ENCODE data around the gene CPEB2.
A peak's percentile ranks its signal among the peaks of the same experiment; 100 is the strongest.

Gene CPEB2

GRCh38 chr4:15001869-15002658 is at the start of gene CPEB2:
CPEB2 (plus strand) TSS chr4:15002481; CDS start chr4:15002674, 193 bp downstream.
- DNase-seq (ENCODE audit: low read depth): peak; percentile 94

- no peak for DNase-seq (ENCODE audit: low read depth)
Measured at GRCh38 chr4:14958436-14958835, 43.8 kb upstream of the CPEB2 start.

- DNase-seq (ENCODE audit: low read depth): no peak
Measured at GRCh38 chr4:14961292-14961691, 41.0 kb upstream of the CPEB2 start.

GRCh38 chr4:14965071-14965470 is 37.2 kb upstream of the CPEB2 start:
- no peak for DNase-seq (ENCODE audit: low read depth)

- DNase-seq (ENCODE audit: low read depth): no peak
Measured at GRCh38 chr4:14967982-14968381, 34.3 kb upstream of the CPEB2 start.

- no peak for DNase-seq (ENCODE audit: low read depth)
Measured at GRCh38 chr4:14977830-14978229, 24.5 kb upstream of the CPEB2 start.

- DNase-seq (ENCODE audit: low read depth): no peak
Measured at GRCh38 chr4:14984448-14984847, 17.8 kb upstream of the CPEB2 start.

- DNase-seq (ENCODE audit: low read depth): no peak
Measured at GRCh38 chr4:14985161-14985560, 17.1 kb upstream of the CPEB2 start.

- no peak for DNase-seq (ENCODE audit: low read depth)
Measured at GRCh38 chr4:14985843-14986242, 16.4 kb upstream of the CPEB2 start.

- DNase-seq (ENCODE audit: low read depth): no peak
Measured at GRCh38 chr4:14987054-14987453, 15.2 kb upstream of the CPEB2 start.

- no peak for DNase-seq (ENCODE audit: low read depth)
Measured at GRCh38 chr4:14990484-14990883, 11.8 kb upstream of the CPEB2 start.

GRCh38 chr4:14994242-14994641 is 8.0 kb upstream of the CPEB2 start:
- DNase-seq (ENCODE audit: low read depth): peak; percentile 43

GRCh38 chr4:15001248-15001868 is 923 bp upstream of the CPEB2 start:
- DNase-seq (ENCODE audit: low read depth): peak; percentile 98

GRCh38 chr4:15002659-15003400 is 549 bp downstream of the CPEB2 start:
- peak; percentile 82 for DNase-seq (ENCODE audit: low read depth)

GRCh38 chr4:15003401-15003890 is 1.2 kb downstream of the CPEB2 start:
- no peak for DNase-seq (ENCODE audit: low read depth)

- DNase-seq (ENCODE audit: low read depth): no peak
Measured at GRCh38 chr4:15003891-15004738, 1.8 kb downstream of the CPEB2 start.

- no peak for DNase-seq (ENCODE audit: low read depth)
Measured at GRCh38 chr4:15004739-15005301, 2.5 kb downstream of the CPEB2 start.

GRCh38 chr4:15005474-15006115 is 3.3 kb downstream of the CPEB2 start:
- DNase-seq (ENCODE audit: low read depth): no peak

GRCh38 chr4:15006416-15007024 is 4.2 kb downstream of the CPEB2 start:
- no peak for DNase-seq (ENCODE audit: low read depth)

- DNase-seq (ENCODE audit: low read depth): no peak
Measured at GRCh38 chr4:15007201-15007600, 4.9 kb downstream of the CPEB2 start.
